ACHN (cell line): ENCODE results near the gene CST8.

Source experiments
- DNase-seq: peaks from one replicate; pipeline ENCODE4 v3.0.0-alpha.2; 2015
- in situ Hi-C: cut with HindIII; loops from 2 replicates; pipeline ENCODE4 v1.10.0; 2017; ENCODE audit warnings: low sequenced_read_pairs, low pct_ligation_motif_present, low pct_unique_long_range_greater_than_20kb

Gene CST8, protein sequence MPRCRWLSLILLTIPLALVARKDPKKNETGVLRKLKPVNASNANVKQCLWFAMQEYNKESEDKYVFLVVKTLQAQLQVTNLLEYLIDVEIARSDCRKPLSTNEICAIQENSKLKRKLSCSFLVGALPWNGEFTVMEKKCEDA

DNA sequence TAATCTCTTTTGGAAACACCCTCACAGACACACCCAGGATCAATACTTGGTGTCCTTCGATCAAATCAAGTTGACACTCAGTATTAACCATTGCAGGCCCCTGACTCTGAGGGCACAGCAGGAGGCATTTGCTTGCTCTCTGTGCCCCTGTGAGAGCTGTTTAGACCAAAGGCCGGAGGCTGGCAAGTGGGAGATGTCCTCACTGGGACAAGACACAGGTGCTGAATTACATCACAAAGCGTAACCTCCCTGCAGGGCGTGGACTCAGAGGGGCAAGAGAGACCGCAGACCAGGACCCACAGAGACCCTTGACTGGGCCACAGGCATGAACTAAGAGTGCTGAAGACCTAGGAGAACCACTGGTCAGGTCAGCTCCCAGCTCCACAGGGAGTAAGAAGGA is at the start of gene CST8:
TSS of gene CST8 (plus strand) at position 301 of the 400 bp plus-strand sequence. CDS start 551 bp downstream, outside the sequence.
- in situ Hi-C loops = no loop called here
- no peak for DNase-seq

DNA sequence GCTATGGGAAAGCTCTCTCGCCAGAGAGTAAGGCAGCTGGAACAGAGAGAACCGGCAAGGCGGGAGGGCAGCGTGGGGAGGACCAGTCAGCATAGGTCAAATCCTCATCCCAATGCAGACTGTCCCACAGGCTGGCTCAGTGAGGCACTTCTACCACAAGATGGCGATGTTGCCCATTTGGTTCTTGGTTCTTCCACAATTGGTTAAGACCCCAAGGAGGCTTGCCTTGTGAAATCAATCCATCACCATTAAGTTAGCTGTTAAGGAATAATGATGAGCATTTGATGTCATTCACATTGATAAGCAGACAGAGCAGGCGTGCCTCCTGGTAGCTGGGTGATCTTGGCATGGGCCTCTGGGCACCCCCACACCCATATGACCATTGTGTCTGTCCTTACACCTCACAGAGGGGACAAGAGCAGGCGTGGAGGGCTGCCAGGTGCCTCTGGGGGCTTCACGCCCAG is 49.0 kb upstream of the CST8 start:
- peak; percentile 68 for DNase-seq
- in situ Hi-C loops = no loop called here

- in situ Hi-C loops = no loop called here
- no peak for DNase-seq
These were observed 48.5 kb upstream of the CST8 start for GRCh38 chr20:23442436-23442835.

DNA sequence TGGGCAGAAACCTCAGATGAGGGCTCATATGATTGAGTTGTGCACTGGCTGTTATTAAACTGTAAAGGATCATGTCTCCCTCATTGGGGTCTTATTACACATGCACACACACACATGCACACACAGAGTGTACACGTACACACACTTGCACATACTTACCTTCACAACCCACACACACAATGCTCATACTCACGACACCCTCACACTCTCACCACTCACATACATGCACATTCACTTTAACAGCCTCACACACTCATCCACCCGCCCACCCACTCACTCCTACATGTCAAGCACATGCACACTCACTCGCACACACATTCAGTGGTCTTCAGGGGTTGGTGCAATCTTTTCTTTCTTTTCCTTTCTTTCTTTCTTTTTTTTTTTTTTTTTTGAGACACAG is 46.1 kb upstream of the CST8 start:
- DNase-seq = no peak
- in situ Hi-C loops = no loop called here

GRCh38 chr20:23445596-23446217 is 45.2 kb upstream of the CST8 start:
- in situ Hi-C loops = no loop called here
- peak; percentile 40 for DNase-seq

DNA sequence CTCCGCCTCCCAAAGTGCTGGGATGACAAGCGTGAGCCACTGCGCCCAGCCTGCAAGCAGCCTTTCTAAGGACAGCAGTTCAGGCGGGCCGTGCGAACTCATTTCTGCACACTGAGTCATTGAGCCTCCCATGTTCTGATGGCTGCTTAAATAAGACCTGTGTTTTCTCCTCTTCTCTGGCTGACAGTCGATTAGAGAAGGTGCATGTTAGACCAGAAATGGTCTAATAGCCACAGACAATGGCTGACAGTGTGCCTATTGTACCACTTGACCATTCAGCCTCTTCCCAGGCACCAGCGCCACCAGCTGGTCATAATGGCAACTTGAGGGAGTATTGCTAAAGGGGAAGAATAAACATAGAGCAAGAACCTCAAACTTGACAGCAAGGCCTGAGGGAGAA is 44.4 kb upstream of the CST8 start:
- DNase-seq = peak; percentile 37
- in situ Hi-C loops = no loop called here

DNA sequence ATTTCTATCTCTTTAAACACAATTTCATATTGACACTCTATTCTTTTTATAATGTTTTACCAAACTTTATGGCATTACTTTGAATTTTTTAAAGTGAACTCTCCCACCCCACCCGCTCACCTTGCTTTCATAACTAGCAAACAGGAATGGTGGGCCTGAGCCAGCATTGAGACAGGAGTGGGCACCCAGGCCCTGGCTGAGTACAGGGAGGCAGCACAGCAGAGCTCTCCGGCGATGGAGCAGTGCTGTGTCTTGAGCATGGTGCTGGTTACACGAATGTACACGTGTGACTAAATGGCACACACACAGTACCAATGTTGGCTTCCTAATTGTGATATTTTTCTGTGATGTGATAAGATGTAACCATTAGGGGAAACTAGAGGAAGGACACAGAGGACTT is 42.8 kb upstream of the CST8 start:
- in situ Hi-C loops = no loop called here

GRCh38 chr20:23449421-23449820 is 41.5 kb upstream of the CST8 start:
- DNase-seq = no peak

More for the DNA sequence above, 42.8 kb upstream of the CST8 start:
- DNase-seq = no peak

DNA sequence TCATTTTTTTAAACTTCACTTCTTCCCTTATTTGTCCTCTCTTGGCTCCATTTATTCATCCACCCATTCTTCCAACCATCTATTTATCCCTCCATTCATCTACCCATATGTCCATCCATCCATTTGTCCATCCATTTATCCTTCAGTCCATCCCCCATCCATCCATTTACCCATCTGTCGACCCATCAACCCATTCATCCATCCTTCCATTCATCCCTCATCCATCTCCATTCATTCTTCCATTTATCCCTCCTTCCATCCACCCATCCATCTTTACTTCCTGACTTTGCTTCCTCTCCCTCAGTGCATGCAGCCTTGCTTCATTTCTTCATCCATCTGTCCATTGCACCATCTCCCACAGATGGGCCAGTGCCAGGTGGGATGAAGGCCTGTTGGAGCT is 40.0 kb upstream of the CST8 start:
- DNase-seq = no peak
- in situ Hi-C loops = no loop called here

More at GRCh38 chr20:23449421-23449820, 41.5 kb upstream of the CST8 start:
- in situ Hi-C loops = no loop called here

DNA sequence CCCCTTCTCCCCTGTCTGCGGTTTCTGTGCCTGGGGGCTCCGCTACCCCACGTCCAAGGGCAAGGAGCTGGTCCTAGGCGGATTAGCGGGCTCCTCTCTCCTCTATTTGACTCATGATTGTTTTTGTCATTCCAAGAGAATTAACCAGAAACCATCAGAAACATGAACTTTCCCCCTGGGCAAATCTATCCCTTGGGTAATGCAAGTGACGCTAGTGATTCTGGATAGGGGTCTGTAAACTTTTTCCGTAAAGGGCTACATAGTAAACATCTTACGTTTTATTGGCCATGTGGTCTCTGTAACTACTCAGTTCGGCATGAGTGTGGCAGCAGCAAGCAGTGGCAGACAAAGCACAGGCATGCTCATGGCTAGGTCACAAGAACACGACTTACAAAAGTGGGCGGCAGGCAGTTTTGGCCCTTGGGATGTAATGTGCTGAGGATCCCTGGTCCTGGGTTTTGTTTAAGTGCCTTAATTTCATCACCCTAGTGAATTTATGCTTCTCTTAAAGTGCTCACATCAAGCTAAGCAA is 38.9 kb upstream of the CST8 start:
- in situ Hi-C loops = no loop called here
- DNase-seq = no peak

DNA sequence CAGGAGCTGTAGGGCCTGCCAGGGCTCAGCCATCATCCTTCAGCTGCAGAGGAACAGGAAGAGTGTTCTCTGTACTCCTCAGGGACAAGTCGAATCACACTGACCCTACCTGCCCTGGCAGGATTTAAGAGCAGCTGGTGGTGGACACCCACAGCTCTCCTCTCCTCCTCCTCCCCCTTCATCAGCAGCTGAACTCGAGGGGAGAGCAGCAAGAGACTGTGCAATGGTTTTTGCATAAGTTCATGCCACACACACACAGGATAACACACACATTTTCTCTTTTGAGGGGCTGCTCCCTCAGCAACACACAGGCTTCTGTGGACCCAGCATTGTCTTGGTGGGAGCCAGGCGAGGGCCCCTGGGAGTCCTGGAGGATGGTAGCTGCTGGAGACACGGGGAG is 38.1 kb upstream of the CST8 start, which contains the start of gene CST11:
TSS of gene CST11 (minus strand) at position 101 of the 400 bp plus-strand sequence. CDS start at position 36, 65 bp downstream.
- DNase-seq = no peak
- in situ Hi-C loops = no loop called here

DNA sequence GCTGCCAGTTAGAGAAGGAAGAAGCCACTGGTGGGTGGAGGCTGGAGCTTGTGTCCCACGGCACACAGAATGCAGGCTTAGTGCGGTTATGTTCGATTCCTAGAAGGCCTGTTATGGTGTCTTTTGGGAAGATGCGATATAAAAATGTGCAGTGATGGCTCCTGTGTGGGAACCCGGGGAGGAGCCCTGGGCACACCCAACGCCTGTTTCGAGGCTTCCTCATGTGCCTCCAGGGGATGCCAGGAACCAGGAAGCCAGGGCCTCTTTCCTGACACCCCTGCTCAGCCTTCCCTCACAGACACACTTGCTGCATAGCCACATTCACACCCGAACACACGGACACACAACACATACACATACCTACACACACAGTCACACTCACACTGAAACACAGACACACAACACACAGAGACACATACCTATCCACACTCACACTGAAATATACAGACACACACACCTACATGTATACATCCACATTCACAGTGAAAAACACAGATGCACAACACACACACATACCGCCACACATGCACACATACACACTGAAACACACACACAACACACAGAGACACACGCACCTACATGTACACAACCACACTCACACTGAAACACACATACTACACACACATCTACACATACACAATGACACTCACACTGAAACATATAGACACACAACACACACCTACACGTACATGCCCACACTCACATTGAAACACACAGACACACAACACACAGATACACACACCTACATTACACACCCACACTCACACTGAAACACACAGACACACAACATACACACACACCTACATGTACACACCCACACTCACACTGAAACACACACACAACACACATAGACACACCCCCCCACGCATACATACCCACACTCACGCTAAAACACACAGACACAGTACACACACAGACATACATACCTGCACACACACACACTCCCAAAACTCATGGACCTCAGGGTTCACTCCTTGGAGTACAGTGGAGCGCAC is 37.1 kb upstream of the CST8 start:
- in situ Hi-C loops = no loop called here
- DNase-seq = no peak

GRCh38 chr20:23454816-23455215 is 36.1 kb upstream of the CST8 start:
- in situ Hi-C loops = no loop called here
- no peak for DNase-seq

DNA sequence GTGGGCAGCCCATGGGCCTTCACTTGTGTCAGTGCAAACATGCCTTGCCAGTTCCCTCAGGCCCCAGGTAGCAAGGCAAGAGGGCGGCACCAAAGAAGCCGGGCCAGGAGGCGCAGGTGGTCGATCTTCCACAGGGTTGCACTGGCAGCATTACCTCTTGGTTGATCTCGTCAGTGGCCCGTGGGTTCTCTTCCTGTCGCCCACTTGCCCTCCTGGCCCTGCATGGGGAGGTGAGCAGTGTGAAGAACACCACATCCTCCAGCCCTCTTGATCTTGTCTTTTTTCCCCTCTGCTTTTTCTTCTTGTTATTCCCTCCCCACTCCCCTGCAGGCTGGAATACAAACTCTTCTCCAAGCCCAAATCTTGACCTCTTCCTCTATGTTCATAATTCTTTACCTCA is 35.3 kb upstream of the CST8 start:
- in situ Hi-C loops = no loop called here

DNA sequence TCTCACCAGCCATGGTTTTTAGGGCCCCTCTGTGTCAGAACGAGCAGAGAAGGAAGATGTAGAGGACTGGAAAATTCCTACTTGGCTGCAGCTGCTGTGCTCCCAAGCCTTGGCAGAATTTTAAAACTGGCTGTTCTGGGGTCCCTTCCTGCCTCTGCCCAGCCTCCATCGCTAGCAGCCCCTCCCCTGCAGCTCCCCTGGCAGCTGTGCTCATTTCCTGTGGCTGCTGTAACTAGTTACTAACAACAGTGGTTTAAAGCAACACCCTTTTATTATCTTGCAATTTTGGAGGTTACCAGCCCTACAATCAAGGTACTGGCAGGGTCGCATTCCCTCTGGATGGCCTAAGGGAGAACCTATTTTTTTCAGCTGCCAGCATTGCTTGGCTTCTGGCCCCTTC is 34.5 kb upstream of the CST8 start:
- in situ Hi-C loops = no loop called here

More for the DNA sequence above, 35.3 kb upstream of the CST8 start:
- DNase-seq = no peak

GRCh38 chr20:23456873-23457272 is 34.0 kb upstream of the CST8 start:
- DNase-seq = no peak
- in situ Hi-C loops = no loop called here

More for the DNA sequence above, 34.5 kb upstream of the CST8 start:
- no peak for DNase-seq

DNA sequence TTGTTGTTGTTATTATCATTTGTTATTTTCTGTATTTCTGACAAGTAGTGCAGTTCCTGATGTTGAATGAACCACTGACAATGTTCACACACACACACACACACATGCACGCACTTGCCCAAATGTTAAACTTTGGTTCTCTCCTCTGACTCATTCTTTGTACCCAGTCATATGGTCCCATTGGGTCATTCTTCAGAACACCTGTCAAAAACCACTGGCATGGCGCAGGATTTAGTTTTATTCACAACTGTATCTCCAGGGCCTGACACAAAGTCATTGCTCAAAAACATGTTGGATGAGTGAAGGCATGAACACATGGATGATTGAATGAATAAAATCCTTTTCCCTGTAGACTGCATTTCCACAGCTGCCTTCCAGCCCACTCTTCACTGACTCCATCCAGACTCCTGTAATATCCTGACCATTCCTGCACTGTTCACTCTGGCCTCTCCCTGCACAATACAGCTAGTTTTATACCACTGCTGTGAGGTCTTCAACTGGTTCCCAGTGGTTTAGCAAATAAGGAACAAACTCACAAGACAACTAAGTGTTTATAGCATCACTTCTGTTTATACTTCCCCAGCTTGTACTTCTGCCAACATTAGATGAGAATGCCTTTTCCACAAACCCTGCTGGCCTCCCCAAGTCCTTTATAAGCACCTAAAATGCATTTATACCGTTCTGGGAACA is 31.3 kb upstream of the CST8 start:
- in situ Hi-C loops = no loop called here
- DNase-seq = no peak

DNA sequence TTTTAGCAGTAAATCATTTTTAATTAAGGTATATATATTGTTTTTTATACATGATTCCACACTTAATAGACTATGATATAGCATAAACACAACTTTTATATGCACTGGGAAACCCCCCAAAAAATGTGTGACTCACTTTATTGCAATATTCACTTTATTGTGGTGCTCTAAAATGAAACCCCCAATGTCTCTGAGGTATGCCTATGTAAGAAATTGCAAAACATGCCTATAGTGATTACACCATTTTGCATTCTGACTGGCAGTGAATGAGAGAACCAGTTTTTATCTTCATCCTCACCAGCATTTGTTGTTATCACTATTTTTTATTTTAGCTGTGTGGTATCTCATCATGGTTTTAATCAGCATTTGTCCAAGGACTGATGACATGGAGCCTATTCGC is 29.7 kb upstream of the CST8 start:
- in situ Hi-C loops = no loop called here
- no peak for DNase-seq
